Activated T-helper 1 cell treated with anti-CD3 and anti-CD28 coated beads, Interleukin-12 subunit alpha, Interleukin-12 subunit beta, Interleukin-2, Interleukin-4 antibody, amounts not matched to agents 30 ng/mL and 10 ng/mL and 1 ng/mL, durations not matched to agents 14 hours and 24 hours and 36 hours (primary cell): ENCODE measurements around the gene CCDC102A. TPM values are rescaled to one million over a fixed set of nuclear protein-coding genes. Genes with fewer than 3 reads are reported as not detected.
"Not testable (repeated sequence)": the region's sequence is repeated elsewhere in the genome, so short reads cannot be mapped to it uniquely, and the experiment has no call there.

ENCODE experiments used
- DNase-seq: peaks from one replicate; pipeline ENCODE4 v3.0.0; 2021; ENCODE audit warnings: low spot score
- H3K27ac Mint-ChIP-seq: one replicate; pipeline ENCODE4 v1.8.0; 2021; ENCODE audit warnings: mild to moderate bottlenecking, mixed read lengths
- H3K27me3 Mint-ChIP-seq: one replicate; pipeline ENCODE4 v1.8.0; 2022; ENCODE audit warnings: mild to moderate bottlenecking, moderate library complexity, mixed read lengths; ENCODE audit not compliant: insufficient read depth
- H3K36me3 Mint-ChIP-seq: one replicate; pipeline ENCODE4 v1.8.0; 2021; ENCODE audit warnings: low read depth, mixed read lengths
- H3K4me1 Mint-ChIP-seq: one replicate; pipeline ENCODE4 v1.8.0; 2021; ENCODE audit warnings: low read depth, mixed read lengths
- H3K4me3 Mint-ChIP-seq: one replicate; pipeline ENCODE4 v1.8.0; 2021; ENCODE audit warnings: mild to moderate bottlenecking, moderate library complexity, mixed read lengths
- H3K9me3 Mint-ChIP-seq: one replicate; pipeline ENCODE4 v1.8.0; 2021; ENCODE audit warnings: mixed read lengths
- intact Hi-C: fragments of 100-400 bp; cut with micrococcal nuclease; formaldehyde crosslinking; loops from one replicate; pipeline ENCODE4 v1.15.1; 2024
- total RNA-seq: library from RNA; stranded (reverse); gene quantifications from 2 replicates; pipeline ENCODE4 v1.2.3, GENCODE V29; 2022

CCDC102A gene
- total RNA-seq, 1 donor from 2014 or later, result 7.3 TPM

DNA sequence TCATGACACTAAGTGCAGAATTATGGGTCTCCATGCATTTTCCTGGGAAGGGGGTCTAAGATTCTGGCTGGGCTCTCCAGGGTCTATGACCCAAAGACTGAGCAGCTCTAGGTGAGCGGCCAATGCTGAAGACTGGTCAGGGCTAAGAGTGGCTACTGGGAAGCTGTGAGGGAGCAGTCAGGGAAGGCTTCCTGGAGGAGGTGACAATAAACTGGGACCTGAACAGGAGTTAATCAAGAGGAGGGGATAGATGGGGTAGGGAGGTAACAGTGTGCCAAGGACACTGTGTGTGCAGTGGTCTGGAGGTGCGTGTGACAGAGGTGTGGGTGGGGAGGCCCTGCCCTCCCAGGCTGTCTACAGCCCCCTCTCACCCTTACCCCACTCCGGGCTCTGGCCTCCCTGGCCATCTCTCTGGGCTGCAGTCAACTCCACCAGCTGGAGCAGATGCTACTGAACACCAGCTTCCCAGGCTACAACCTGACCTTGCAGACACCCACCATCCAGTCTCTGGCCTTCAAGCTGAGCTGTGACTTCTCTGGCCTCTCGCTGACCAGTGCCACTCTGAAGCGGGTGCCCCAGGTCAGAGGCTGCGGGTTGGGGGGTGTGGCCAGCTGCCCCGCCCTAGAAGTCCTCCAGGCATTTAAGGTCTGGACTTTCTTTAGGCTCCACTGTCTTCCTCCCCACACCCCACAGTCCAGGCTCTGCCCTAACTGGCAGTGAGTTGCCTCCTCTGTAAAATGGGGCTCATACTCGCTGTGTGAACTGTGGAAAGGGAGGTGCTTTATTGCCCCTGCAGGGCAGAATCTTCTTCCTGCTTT is 26.5 kb upstream of the CCDC102A start:
- H3K4me3 Mint-ChIP-seq, result no peak overlapping the region
- H3K36me3 Mint-ChIP-seq, result peaks cover 17% of the 10 kb centered on the region
- H3K9me3 Mint-ChIP-seq, result peaks cover 18% of the 10 kb centered on the region
- no peaks in the 10 kb centered on the region for H3K4me1 Mint-ChIP-seq
- H3K27ac Mint-ChIP-seq, result no peak overlapping the region
- intact Hi-C loops, result no loop called here
- DNase-seq, result no peak
- no peaks in the 10 kb centered on the region for H3K27me3 Mint-ChIP-seq

DNA sequence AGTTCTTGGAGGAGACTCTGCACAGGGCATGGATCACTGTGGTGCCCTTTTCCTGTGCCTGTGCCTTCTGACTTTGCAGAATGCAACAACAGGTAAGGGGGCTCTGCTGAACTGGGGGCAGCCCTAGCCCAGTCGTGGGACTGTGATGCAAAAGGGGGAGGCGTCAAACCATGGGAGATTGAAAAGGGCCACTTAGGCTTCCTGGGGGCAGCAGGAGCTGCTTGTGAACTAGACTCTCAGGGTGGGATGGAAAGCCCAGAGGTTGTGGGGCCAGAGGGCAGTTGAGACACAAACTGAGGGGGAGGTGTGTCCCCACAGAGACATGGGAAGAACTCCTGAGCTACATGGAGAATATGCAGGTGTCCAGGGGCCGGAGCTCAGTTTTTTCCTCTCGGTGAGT is 25.7 kb upstream of the CCDC102A start:
- no peak overlapping the region for H3K4me3 Mint-ChIP-seq
- DNase-seq, result no peak
- H3K36me3 Mint-ChIP-seq, result peaks cover 16% of the 10 kb centered on the region
- no peaks in the 10 kb centered on the region for H3K4me1 Mint-ChIP-seq
- H3K9me3 Mint-ChIP-seq, result peaks cover 18% of the 10 kb centered on the region
- H3K27ac Mint-ChIP-seq, result no peak overlapping the region
- intact Hi-C loops, result no loop called here
- H3K27me3 Mint-ChIP-seq, result peaks cover 3% of the 10 kb centered on the region

- DNase-seq, result no peak
- Mint-ChIP-seq H3K4me1 (no peaks in the 10 kb centered on the region), H3K27me3 (peaks cover 4% of the 10 kb centered on the region), H3K27ac (no peak overlapping the region), H3K9me3 (peaks cover 29% of the 10 kb centered on the region), H3K4me3 (no peak overlapping the region), H3K36me3 (peaks cover 17% of the 10 kb centered on the region)
- intact Hi-C loops, result no loop called here
Measured at GRCh38 chr16:57559072-57559790, 22.9 kb upstream of the CCDC102A start.

- H3K36me3 Mint-ChIP-seq, result peaks cover 22% of the 10 kb centered on the region
- no peak for DNase-seq
- H3K4me1 Mint-ChIP-seq, result peaks cover 9% of the 10 kb centered on the region
- no peak overlapping the region for H3K27ac Mint-ChIP-seq
- peaks cover 4% of the 10 kb centered on the region for H3K27me3 Mint-ChIP-seq
- peaks cover 29% of the 10 kb centered on the region for H3K9me3 Mint-ChIP-seq
- H3K4me3 Mint-ChIP-seq, result no peak overlapping the region
- intact Hi-C loops, result no loop called here
Measured at GRCh38 chr16:57556941-57557541, 20.7 kb upstream of the CCDC102A start.

DNA sequence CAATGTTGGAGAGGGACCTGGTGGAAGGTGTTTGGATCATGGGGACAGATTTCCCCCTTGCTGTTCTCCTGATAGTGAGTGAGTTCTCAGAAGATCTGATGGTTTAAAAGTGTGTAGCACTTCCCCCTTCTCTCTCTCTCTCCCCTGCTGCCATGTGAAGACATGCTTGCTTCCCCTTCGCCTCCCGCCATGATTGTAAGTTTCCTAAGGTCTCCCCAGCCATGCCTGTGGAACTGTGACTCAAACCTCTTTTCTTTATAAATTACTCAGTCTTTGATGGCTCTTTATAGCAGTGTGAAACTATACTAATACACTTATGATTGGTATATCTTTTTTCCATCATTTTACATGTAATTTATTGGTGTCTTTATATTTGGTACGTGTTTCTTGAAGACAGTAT is 19.5 kb upstream of the CCDC102A start:
- intact Hi-C loops, result no loop called here
- Mint-ChIP-seq H3K36me3 (peaks cover 20% of the 10 kb centered on the region), H3K27me3 (peaks cover 8% of the 10 kb centered on the region), H3K4me3 (no peak overlapping the region), H3K27ac (no peak overlapping the region), H3K9me3 (peaks cover 21% of the 10 kb centered on the region), H3K4me1 (peaks cover 10% of the 10 kb centered on the region)
- DNase-seq, result no peak

DNA sequence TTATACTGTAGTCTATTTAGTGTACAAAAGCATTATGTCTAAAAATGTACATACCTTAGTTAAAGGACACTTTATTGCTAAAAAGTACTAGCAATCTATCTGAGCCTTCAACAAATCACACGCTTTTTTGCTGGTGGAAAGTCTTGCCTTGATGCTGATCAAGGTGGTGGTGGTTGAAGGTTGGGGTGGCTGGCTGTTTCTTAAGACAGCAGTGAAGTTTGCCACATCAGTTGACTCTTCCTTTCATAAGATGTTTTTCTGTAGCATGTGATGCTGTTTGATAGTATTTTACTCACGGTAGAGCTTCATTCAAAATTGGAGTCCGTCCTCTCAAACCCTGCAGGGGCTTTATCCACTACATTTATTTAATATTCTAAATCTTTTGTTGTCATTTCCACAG is 14.7 kb upstream of the CCDC102A start:
- H3K27ac Mint-ChIP-seq, result no peak overlapping the region
- H3K36me3 Mint-ChIP-seq, result peaks cover 17% of the 10 kb centered on the region
- intact Hi-C loops, result no loop called here
- DNase-seq, result no peak
- H3K9me3 Mint-ChIP-seq, result peaks cover 5% of the 10 kb centered on the region
- peaks cover 4% of the 10 kb centered on the region for H3K27me3 Mint-ChIP-seq
- peaks cover 33% of the 10 kb centered on the region for H3K4me1 Mint-ChIP-seq
- H3K4me3 Mint-ChIP-seq, result no peak overlapping the region

DNA sequence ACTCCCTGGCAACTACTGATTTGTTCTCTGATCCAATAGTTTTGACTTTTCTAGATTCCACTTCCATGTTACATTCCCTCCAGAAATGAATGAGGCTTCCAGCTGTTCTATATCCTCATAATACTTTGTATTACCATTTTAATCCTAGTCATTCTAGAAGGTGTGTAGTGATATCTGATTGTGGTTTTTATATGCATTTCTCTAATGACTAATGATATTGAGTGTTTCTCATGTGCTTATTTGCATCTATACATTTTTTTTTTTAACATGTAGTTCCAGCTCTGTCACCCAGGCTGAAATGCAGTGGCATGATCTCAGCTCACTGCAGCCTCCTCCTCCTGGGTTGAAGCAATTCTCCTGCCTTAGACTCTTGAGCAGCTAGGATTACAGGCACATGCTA is 13.4 kb upstream of the CCDC102A start:
- H3K27me3 Mint-ChIP-seq, result peaks cover 4% of the 10 kb centered on the region
- intact Hi-C loops, result no loop called here
- DNase-seq, result no peak
- H3K4me1 Mint-ChIP-seq, result peaks cover 36% of the 10 kb centered on the region
- H3K36me3 Mint-ChIP-seq, result peaks cover 13% of the 10 kb centered on the region
- H3K4me3 Mint-ChIP-seq, result no peak overlapping the region
- H3K27ac Mint-ChIP-seq, result no peak overlapping the region
- H3K9me3 Mint-ChIP-seq, result no peaks in the 10 kb centered on the region

DNA sequence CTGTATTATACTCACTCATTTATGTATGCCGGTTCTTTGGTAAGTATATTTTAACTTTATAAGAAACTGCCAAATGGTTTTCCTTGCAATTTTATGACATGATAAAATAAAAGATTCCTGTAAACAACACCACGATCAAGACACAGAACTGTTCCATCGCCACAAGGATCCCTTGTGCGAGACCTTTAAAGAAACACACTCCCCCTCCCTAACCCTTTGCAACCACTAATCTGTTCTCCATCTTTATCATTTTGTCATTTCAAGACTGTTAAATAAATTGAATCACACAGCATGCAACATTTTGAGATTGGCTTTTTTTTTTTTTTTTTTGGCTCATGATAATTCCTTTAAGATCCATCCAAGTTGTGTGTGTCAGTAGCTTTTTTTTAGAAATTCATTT is 12.0 kb upstream of the CCDC102A start:
- intact Hi-C loops, result no loop called here
- Mint-ChIP-seq H3K27me3 (peaks cover 4% of the 10 kb centered on the region), H3K36me3 (peaks cover 13% of the 10 kb centered on the region), H3K4me3 (no peak overlapping the region), H3K9me3 (no peaks in the 10 kb centered on the region), H3K27ac (no peak overlapping the region), H3K4me1 (peaks cover 49% of the 10 kb centered on the region)
- DNase-seq, result no peak

- Mint-ChIP-seq H3K4me1 (peaks cover 54% of the 10 kb centered on the region), H3K36me3 (peaks cover 10% of the 10 kb centered on the region)
- H3K27me3 Mint-ChIP-seq, H3K27ac Mint-ChIP-seq, H3K9me3 Mint-ChIP-seq, intact Hi-C loops, DNase-seq, H3K4me3 Mint-ChIP-seq: not testable (repeated sequence)
Measured at GRCh38 chr16:57547524-57547923, 11.2 kb upstream of the CCDC102A start.

DNA sequence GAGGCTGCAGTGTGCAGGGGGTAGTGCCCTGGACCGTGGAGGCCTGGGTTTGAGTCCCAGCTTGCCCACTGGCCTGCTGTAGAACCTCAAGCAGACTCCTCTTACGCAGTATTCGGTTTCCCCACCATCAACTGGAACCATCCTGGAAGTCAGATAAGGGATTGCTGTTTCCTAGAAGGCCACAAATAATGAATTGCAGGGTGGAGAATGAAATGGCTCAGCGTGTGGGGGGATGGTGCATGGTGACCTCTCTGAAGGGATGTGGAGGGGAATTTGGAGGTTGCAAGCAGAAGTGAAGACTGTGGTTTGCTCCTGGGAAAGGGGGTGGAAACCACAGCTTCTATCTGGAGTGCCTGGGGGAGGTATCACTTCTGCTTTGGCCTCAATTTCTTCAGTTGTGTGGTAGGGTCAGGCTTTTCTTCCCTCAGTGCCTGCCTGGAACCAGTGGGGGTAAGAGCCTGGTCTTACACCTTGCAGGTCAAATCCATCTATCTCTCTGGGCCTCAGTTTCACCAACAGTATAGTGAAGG is 7.8 kb upstream of the CCDC102A start:
- H3K36me3 Mint-ChIP-seq, result no peaks in the 10 kb centered on the region
- H3K27me3 Mint-ChIP-seq, result no peaks in the 10 kb centered on the region
- no peak for DNase-seq
- H3K27ac Mint-ChIP-seq, result peak overlapping the region; percentile 81
- H3K9me3 Mint-ChIP-seq, result no peaks in the 10 kb centered on the region
- H3K4me3 Mint-ChIP-seq, result peak overlapping the region; percentile 75
- intact Hi-C loops, result loop anchor here (1.0 kb wide), 1 partner anchor 8 kb away; the partner anchor contains the start of gene CCDC102A
- H3K4me1 Mint-ChIP-seq, result peaks cover 60% of the 10 kb centered on the region

DNA sequence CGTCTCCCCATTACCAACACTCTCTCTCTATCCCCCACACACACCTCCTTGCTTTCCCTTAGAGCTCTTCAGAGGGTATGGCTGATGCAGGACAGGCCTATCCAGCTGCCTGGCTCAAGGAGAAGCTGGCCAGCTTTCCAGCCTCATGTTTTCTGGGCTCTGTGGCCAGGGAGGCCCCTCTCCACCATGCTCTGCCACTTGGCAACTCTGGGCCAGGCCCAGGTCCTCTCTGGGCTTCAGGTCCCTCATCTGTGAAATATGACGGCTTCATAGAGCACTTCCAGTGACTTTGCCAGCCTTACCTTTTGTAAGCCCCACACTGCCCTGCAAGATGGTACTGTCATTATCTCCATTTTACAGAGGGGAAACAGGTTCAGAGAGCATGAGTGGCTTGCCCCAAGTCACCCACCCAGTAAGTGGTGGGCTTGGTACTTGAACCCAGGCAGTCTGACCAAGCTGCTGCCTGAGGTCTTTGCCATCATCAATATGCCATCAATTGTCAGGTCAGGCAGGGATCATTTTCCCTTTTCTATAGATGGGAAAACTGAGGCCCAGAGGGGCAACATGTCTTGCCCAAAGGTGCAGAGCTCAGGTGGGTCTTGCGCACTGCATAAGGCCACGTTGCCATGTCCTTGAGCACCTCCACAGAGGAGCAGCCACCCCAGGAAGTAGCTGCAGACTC is 5.5 kb upstream of the CCDC102A start:
- Mint-ChIP-seq H3K27me3 (no peaks in the 10 kb centered on the region), H3K27ac (peak overlapping the region; percentile 59), H3K9me3 (no peaks in the 10 kb centered on the region), H3K36me3 (no peaks in the 10 kb centered on the region), H3K4me1 (peaks cover 75% of the 10 kb centered on the region), H3K4me3 (peak overlapping the region; percentile 75)
- intact Hi-C loops, result no loop called here
- DNase-seq, result no peak

- Mint-ChIP-seq H3K4me1 (peaks cover 68% of the 10 kb centered on the region), H3K27ac (no peak overlapping the region), H3K27me3 (no peaks in the 10 kb centered on the region), H3K36me3 (no peaks in the 10 kb centered on the region), H3K9me3 (no peaks in the 10 kb centered on the region), H3K4me3 (no peak overlapping the region)
- DNase-seq, result no peak
- intact Hi-C loops, result no loop called here
Measured at GRCh38 chr16:57540906-57541753, 4.8 kb upstream of the CCDC102A start.
